H9 (cell line): ENCODE data around the gene ANAPC10. TPM values are rescaled to one million over a fixed set of nuclear protein-coding genes. Genes with fewer than 3 reads are reported as not detected.

Experiments used
- DNase-seq: peaks from one replicate; pipeline ENCODE4 v3.0.0-alpha.2; 2017
- H2AFZ ChIP-seq: one replicate; pipeline ENCODE4 v1.6.1; 2013; ENCODE audit warnings: mild to moderate bottlenecking, low read length, control low read depth, moderate library complexity
- H2AK5ac ChIP-seq: 2 replicates; pipeline ENCODE4 v1.6.1; 2013; ENCODE audit warnings: low read length, control low read depth, mixed read lengths; ENCODE audit not compliant: insufficient read length
- H2BK120ac ChIP-seq: one replicate; pipeline ENCODE4 v1.6.1; 2013; ENCODE audit warnings: low read depth, mild to moderate bottlenecking, low read length, control low read depth, inconsistent platforms; ENCODE audit not compliant: poor library complexity, severe bottlenecking
- H2BK12ac ChIP-seq: 2 replicates; pipeline ENCODE4 v1.6.1; 2013; ENCODE audit warnings: low read length, control low read depth, mixed read lengths, low read depth; ENCODE audit not compliant: insufficient read length
- H2BK15ac ChIP-seq: 2 replicates; pipeline ENCODE4 v1.6.1; 2013; ENCODE audit warnings: low read depth, low read length, control low read depth
- H2BK20ac ChIP-seq: one replicate; pipeline ENCODE4 v1.6.1; 2013; ENCODE audit warnings: low read depth, mild to moderate bottlenecking, low read length, control low read depth, inconsistent platforms; ENCODE audit not compliant: poor library complexity, severe bottlenecking
- H2BK5ac ChIP-seq: 2 replicates; pipeline ENCODE4 v1.6.1; 2013; ENCODE audit warnings: low read length, control low read depth, mixed read lengths; ENCODE audit not compliant: insufficient read length
- H3K14ac ChIP-seq: 2 replicates; pipeline ENCODE4 v1.6.1; 2013; ENCODE audit warnings: low read length, control low read depth; ENCODE audit not compliant: insufficient read depth
- H3K18ac ChIP-seq: 2 replicates; pipeline ENCODE4 v1.6.1; 2013; ENCODE audit warnings: low read depth, mild to moderate bottlenecking, mixed read lengths, low read length, control low read depth; ENCODE audit not compliant: insufficient read length
- H3K23ac ChIP-seq: 2 replicates; pipeline ENCODE4 v1.6.1; 2013; ENCODE audit warnings: low read length, control low read depth, mixed read lengths, low read depth; ENCODE audit not compliant: insufficient read length
- H3K23me2 ChIP-seq: 2 replicates; pipeline ENCODE4 v1.6.1; 2013; ENCODE audit warnings: low read depth, mild to moderate bottlenecking, mixed read lengths, low read length, control low read depth; ENCODE audit not compliant: insufficient read length, poor library complexity, severe bottlenecking
- H3K27ac ChIP-seq: 2 replicates; pipeline ENCODE4 v1.5.1; 2013; ENCODE audit warnings: low read length, control low read depth, mixed read lengths, low read depth; ENCODE audit not compliant: insufficient read length
- H3K27me3 ChIP-seq: 2 replicates; pipeline ENCODE4 v1.6.1; 2013; ENCODE audit warnings: low read length, control low read depth, inconsistent platforms; ENCODE audit not compliant: insufficient read depth
- H3K4ac ChIP-seq: 2 replicates; pipeline ENCODE4 v1.6.1; 2013; ENCODE audit warnings: low read depth, mild to moderate bottlenecking, control low read depth, inconsistent platforms, low read length, moderate library complexity
- H3K4me1 ChIP-seq: 2 replicates; pipeline ENCODE4 v1.6.1; 2013; ENCODE audit warnings: low read length, control low read depth, inconsistent platforms; ENCODE audit not compliant: insufficient read depth
- H3K4me2 ChIP-seq: 2 replicates; pipeline ENCODE4 v1.6.1; 2013; ENCODE audit warnings: low read length, control low read depth, mixed read lengths; ENCODE audit not compliant: insufficient read length, insufficient read depth
- H3K56ac ChIP-seq: 2 replicates; pipeline ENCODE4 v1.6.1; 2013; ENCODE audit warnings: low read depth, mild to moderate bottlenecking, mixed read lengths, low read length, control low read depth; ENCODE audit not compliant: insufficient read length
- H3K79me1 ChIP-seq: 2 replicates; pipeline ENCODE4 v1.6.1; 2013; ENCODE audit warnings: low read depth, mild to moderate bottlenecking, moderate library complexity, low read length, control low read depth, inconsistent platforms; ENCODE audit not compliant: insufficient read depth, poor library complexity, severe bottlenecking
- H3K79me2 ChIP-seq: 2 replicates; pipeline ENCODE4 v1.6.1; 2013; ENCODE audit warnings: low read length, control low read depth, inconsistent platforms; ENCODE audit not compliant: insufficient read depth
- H3K9ac ChIP-seq: 2 replicates; pipeline ENCODE4 v1.6.1; 2013; ENCODE audit warnings: low read length, control low read depth, mixed read lengths; ENCODE audit not compliant: insufficient read length; ENCODE audit errors: extremely low read depth
- H3K9me3 ChIP-seq: one replicate; pipeline ENCODE4 v1.6.1; 2013; ENCODE audit warnings: low read depth, low read length, inconsistent platforms; ENCODE audit not compliant: control insufficient read depth
- H3T11ph ChIP-seq: one replicate; pipeline ENCODE4 v1.6.1; 2013; ENCODE audit warnings: mild to moderate bottlenecking, low read length, control low read depth, inconsistent platforms
- H4K20me1 ChIP-seq: one replicate; pipeline ENCODE4 v1.6.1; 2013; ENCODE audit not compliant: control insufficient read depth, insufficient read length, insufficient read depth
- H4K5ac ChIP-seq: 2 replicates; pipeline ENCODE4 v1.6.1; 2013; ENCODE audit warnings: low read depth, mild to moderate bottlenecking, mixed read lengths, low read length, control low read depth; ENCODE audit not compliant: insufficient read length
- H4K8ac ChIP-seq: replicated peaks from 2 replicates; pipeline ENCODE4 v1.6.1; 2013; ENCODE audit warnings: low read length, control low read depth, mixed read lengths, low read depth; ENCODE audit not compliant: insufficient read length
- H4K91ac ChIP-seq: 2 replicates; pipeline ENCODE4 v1.6.1; 2013; ENCODE audit warnings: low read depth, mild to moderate bottlenecking, moderate library complexity, mixed read lengths, low read length, control low read depth; ENCODE audit not compliant: insufficient read length
- H3K27ac Mint-ChIP-seq, 3 experiments: 2 replicates in 2 of 3; 3 replicates in 1 of 3; pipeline ENCODE4 v1.8.0; 2020 to 2021; ENCODE audit warnings: mixed read lengths in 3 of 3, mild to moderate bottlenecking in 1 of 3, moderate library complexity in 1 of 3
- H3K27me3 Mint-ChIP-seq: 2 replicates; pipeline ENCODE4 v1.8.0; 2021; ENCODE audit warnings: low read depth, mild to moderate bottlenecking, moderate library complexity, mixed read lengths
- H3K36me3 Mint-ChIP-seq, 3 experiments: 2 replicates in 2 of 3; 3 replicates in 1 of 3; pipeline ENCODE4 v1.8.0; 2020 to 2021; ENCODE audit warnings: low read depth in 3 of 3, mixed read lengths in 3 of 3; ENCODE audit not compliant: insufficient read depth in 1 of 3
- H3K4me1 Mint-ChIP-seq, 2 experiments: 2 replicates each; pipeline ENCODE4 v1.8.0; 2020; ENCODE audit warnings: mixed read lengths in 2 of 2
- H3K4me3 Mint-ChIP-seq, 2 experiments: 2 replicates in 1 of 2; 3 replicates in 1 of 2; pipeline ENCODE4 v1.8.0; 2020 to 2021; ENCODE audit warnings: mild to moderate bottlenecking in 2 of 2, mixed read lengths in 2 of 2, moderate library complexity in 1 of 2
- H3K9me3 Mint-ChIP-seq, 2 experiments: 2 replicates in 1 of 2; 3 replicates in 1 of 2; pipeline ENCODE4 v1.8.0; 2020; ENCODE audit warnings: mild to moderate bottlenecking in 2 of 2, mixed read lengths in 2 of 2, moderate library complexity in 1 of 2
- CTCF ChIP-seq: fragments of 200-600 bp; sonication (generic); conservative IDR thresholded peaks from 3 replicates; pipeline ENCODE4 v1.8.0; 2021; ENCODE audit warnings: antibody characterized with exemption, mild to moderate bottlenecking
- WGBS: extraction: QIAGEN DNeasy Blood & Tissue Kit; methylation state at CpG from one replicate; pipeline ENCODE4 v1.1.7; 2013; ENCODE audit warnings: missing lambda C conversion rate, low lambda C conversion rate, mixed read lengths; ENCODE audit not compliant: insufficient read length; ENCODE audit errors: extremely low coverage; 5-methylcytosine and 5-hydroxymethylcytosine counted together
- total RNA-seq: library from RNA; stranded (reverse); gene quantifications from 2 replicates; pipeline ENCODE4 v1.2.1, GENCODE V29; 2021

The ANAPC10 gene
- total RNA-seq, 1 experiment from 2014 or later: 25.3 TPM

GRCh38 chr4:144962300-144962699 is 135.7 kb downstream of the ANAPC10 start:
- Histone ChIP-seq H3K18ac (no peak overlapping the region), H3K79me2 (no peaks in the 10 kb centered on the region), H2BK20ac (no peak overlapping the region), H2BK5ac (no peak overlapping the region), H3T11ph (no peak overlapping the region), H4K8ac (no peak overlapping the region), H3K9me3 (no peaks in the 10 kb centered on the region), H3K56ac (no peak overlapping the region), H2AK5ac (no peak overlapping the region), H3K23ac (no peak overlapping the region), H2BK120ac (no peak overlapping the region), H2BK12ac (no peak overlapping the region), H3K14ac (no peak overlapping the region), H3K9ac (no peak overlapping the region), H3K27ac (no peak overlapping the region), H4K91ac (no peak overlapping the region), H3K79me1 (no peaks in the 10 kb centered on the region), H3K23me2 (no peaks in the 10 kb centered on the region), H3K4me1 (no peaks in the 10 kb centered on the region), H3K4ac (no peak overlapping the region), H4K20me1 (no peaks in the 10 kb centered on the region), H2BK15ac (no peak overlapping the region), H3K4me2 (no peak overlapping the region), H2AFZ (no peak overlapping the region), H3K27me3 (no peaks in the 10 kb centered on the region), H4K5ac (no peak overlapping the region)
- H3K27ac Mint-ChIP-seq: no peak overlapping the region
- peaks cover 16 to 17% of the 10 kb centered on the region in 2 experiments; a peak in 3 of 5 replicates for H3K9me3 Mint-ChIP-seq
- H3K4me3 Mint-ChIP-seq: no peak overlapping the region
- no CpG with 5 or more reads among the region's 4 CpGs for WGBS
- peaks cover 0 to 9% (median 6%) of the 10 kb centered on the region in 3 experiments; a peak in 3 of 7 replicates for H3K36me3 Mint-ChIP-seq
- H3K4me1 Mint-ChIP-seq: no peaks in the 10 kb centered on the region
- TF ChIP-seq CTCF: peak; percentile 55
- peak; percentile 31 for DNase-seq
- no peaks in the 10 kb centered on the region for H3K27me3 Mint-ChIP-seq
